GM21360 (cell line): Measurements from ENCODE around the gene IL19.

ENCODE experiments used
- ATAC-seq: cut with Tn5 transposase; IDR thresholded peaks from one replicate; pipeline ENCODE4 v1.9.1; 2021; ENCODE audit warnings: mild to moderate bottlenecking, moderate library complexity; ENCODE audit not compliant: unreplicated experiment

IL19 gene

GRCh38 chr1:206828765-206829164 is 58.2 kb downstream of the IL19 start:
- no peak for ATAC-seq

GRCh38 chr1:206829282-206829681 is 58.7 kb downstream of the IL19 start:
- ATAC-seq: no peak

- ATAC-seq: no peak
These were observed 59.3 kb downstream of the IL19 start for GRCh38 chr1:206829875-206830274.

GRCh38 chr1:206831650-206832049 is 61.1 kb downstream of the IL19 start:
- ATAC-seq: no peak

GRCh38 chr1:206832352-206832880 is 61.8 kb downstream of the IL19 start:
- ATAC-seq: no peak

GRCh38 chr1:206833106-206833680 is 62.6 kb downstream of the IL19 start:
- ATAC-seq: no peak

- ATAC-seq: no peak
These were observed 63.2 kb downstream of the IL19 start for GRCh38 chr1:206833801-206834200.

- no peak for ATAC-seq
These were observed 63.6 kb downstream of the IL19 start for GRCh38 chr1:206834217-206834616.

GRCh38 chr1:206834711-206835110 is 64.1 kb downstream of the IL19 start:
- no peak for ATAC-seq

GRCh38 chr1:206835186-206835585 is 64.6 kb downstream of the IL19 start:
- no peak for ATAC-seq

- ATAC-seq: no peak
These were observed 65.5 kb downstream of the IL19 start for GRCh38 chr1:206836111-206836510.

GRCh38 chr1:206839006-206839560 is 68.5 kb downstream of the IL19 start:
- ATAC-seq: no peak

GRCh38 chr1:206839857-206840256 is 69.3 kb downstream of the IL19 start:
- ATAC-seq: no peak

- no peak for ATAC-seq
These were observed 71.2 kb downstream of the IL19 start for GRCh38 chr1:206841609-206842323.

GRCh38 chr1:206842854-206843253 is 72.3 kb downstream of the IL19 start:
- no peak for ATAC-seq

GRCh38 chr1:206843626-206844025 is 73.1 kb downstream of the IL19 start:
- no peak for ATAC-seq

- no peak for ATAC-seq
These were observed 75.9 kb downstream of the IL19 start for GRCh38 chr1:206846487-206846886.

- no peak for ATAC-seq
These were observed 76.8 kb downstream of the IL19 start for GRCh38 chr1:206847337-206847834.

GRCh38 chr1:206847946-206848345 is 77.4 kb downstream of the IL19 start:
- ATAC-seq: no peak

- ATAC-seq: no peak
These were observed 79.8 kb downstream of the IL19 start for GRCh38 chr1:206850401-206850800.

GRCh38 chr1:206851341-206852010 is 80.9 kb downstream of the IL19 start:
- ATAC-seq: no peak
